Upper lobe of left lung (tissue), 6 donors: ENCODE results near the gene GALNT2. TPM values are rescaled to one million over a fixed set of nuclear protein-coding genes. Genes with fewer than 3 reads are reported as not detected.
A peak's percentile ranks its signal among the peaks of the same experiment; 100 is the strongest.

Experiments used
- ATAC-seq, 2 donors: fragments of 200-7000 bp; cut with Tn5 transposase; one replicate each; pipeline ENCODE4 v1.9.1; 2022; ENCODE audit warnings: mild to moderate bottlenecking in 2 of 2, moderate library complexity in 2 of 2; ENCODE audit not compliant: low FRiP score in 2 of 2
- DNase-seq, 2 donors: peaks; one replicate each; pipeline ENCODE4 v3.0.0-alpha.2; 2019 to 2020
- H3K27ac ChIP-seq, 4 donors: fragments of 200-600 bp; sonication (generic); one replicate each; pipeline ENCODE4 v1.5.1; 2016 to 2019
- H3K27me3 ChIP-seq, 4 donors: fragments of 200-600 bp; sonication (generic); one replicate each; pipeline ENCODE4 v1.5.1; 2017 to 2019
- H3K36me3 ChIP-seq, 4 donors: fragments of 200-600 bp; sonication (generic); one replicate each; pipeline ENCODE4 v1.5.1; 2016 to 2019
- H3K4me1 ChIP-seq, 4 donors: fragments of 200-600 bp; sonication (generic); one replicate each; pipeline ENCODE4 v1.5.1; 2018 to 2019
- H3K4me3 ChIP-seq, 4 donors: fragments of 200-600 bp; sonication (generic); one replicate each; pipeline ENCODE4 v1.5.1; 2017 to 2019; ENCODE audit warnings: mild to moderate bottlenecking in 2 of 4, moderate library complexity in 1 of 4
- H3K9me3 ChIP-seq, 4 donors: fragments of 200-600 bp; sonication (generic); one replicate each; pipeline ENCODE4 v1.5.1; 2018 to 2019
- EP300 ChIP-seq, 4 donors: sonication (generic); formaldehyde crosslinking; IDR thresholded peaks; one replicate each; pipeline ENCODE4 v1.5.1; 2017; ENCODE audit warnings: antibody characterized with exemption in 4 of 4, control low read depth in 2 of 4
- POLR2A ChIP-seq, 4 donors: fragments of 450-650 bp; IDR thresholded peaks; one replicate each; pipeline ENCODE4 v1.5.1; 2016 to 2017; ENCODE audit warnings: antibody characterized with exemption in 4 of 4, mild to moderate bottlenecking in 2 of 4
- POLR2AphosphoS5 ChIP-seq, 2 donors: sonication (generic); formaldehyde crosslinking; IDR thresholded peaks; one replicate each; pipeline ENCODE4 v1.5.1; 2017; ENCODE audit warnings: antibody characterized with exemption in 2 of 2
- WGBS, 2 donors: methylation state at CpG; one replicate each; pipeline ENCODE4 v1.1.5; 2017 to 2018; 5-methylcytosine and 5-hydroxymethylcytosine counted together
- total RNA-seq, 6 donors: library from RNA; depleted of rRNA in 4 of 6; stranded (reverse); fragments of >200 nt in 4 of 6; gene quantifications; one replicate each; pipeline versions ENCODE4 v1.1.0 to v1.2.1, GENCODE V29; 2016 to 2021
- TF ChIP-seq, protein P1 (sequence below), 6 experiments: fragments of 450-650 bp in 4 of 6; fragments of 200-600 bp in 2 of 6; sonication (generic) in 2 of 6; IDR thresholded peaks; one replicate each; pipeline ENCODE4 v1.5.1; 2016 to 2019; ENCODE audit warnings: antibody characterized with exemption in 6 of 6
- donor health status: DM: no; HTN: no; CAD: no; lungs with moderate emphysema.
- donor health status: DM: no; HTN: yes; CAD: no; lungs with severe emphysema.

GALNT2 gene
- total RNA-seq, 6 donors from 2014 or later, result 51.3 to 62.3 (median 56.2) TPM

DNA sequence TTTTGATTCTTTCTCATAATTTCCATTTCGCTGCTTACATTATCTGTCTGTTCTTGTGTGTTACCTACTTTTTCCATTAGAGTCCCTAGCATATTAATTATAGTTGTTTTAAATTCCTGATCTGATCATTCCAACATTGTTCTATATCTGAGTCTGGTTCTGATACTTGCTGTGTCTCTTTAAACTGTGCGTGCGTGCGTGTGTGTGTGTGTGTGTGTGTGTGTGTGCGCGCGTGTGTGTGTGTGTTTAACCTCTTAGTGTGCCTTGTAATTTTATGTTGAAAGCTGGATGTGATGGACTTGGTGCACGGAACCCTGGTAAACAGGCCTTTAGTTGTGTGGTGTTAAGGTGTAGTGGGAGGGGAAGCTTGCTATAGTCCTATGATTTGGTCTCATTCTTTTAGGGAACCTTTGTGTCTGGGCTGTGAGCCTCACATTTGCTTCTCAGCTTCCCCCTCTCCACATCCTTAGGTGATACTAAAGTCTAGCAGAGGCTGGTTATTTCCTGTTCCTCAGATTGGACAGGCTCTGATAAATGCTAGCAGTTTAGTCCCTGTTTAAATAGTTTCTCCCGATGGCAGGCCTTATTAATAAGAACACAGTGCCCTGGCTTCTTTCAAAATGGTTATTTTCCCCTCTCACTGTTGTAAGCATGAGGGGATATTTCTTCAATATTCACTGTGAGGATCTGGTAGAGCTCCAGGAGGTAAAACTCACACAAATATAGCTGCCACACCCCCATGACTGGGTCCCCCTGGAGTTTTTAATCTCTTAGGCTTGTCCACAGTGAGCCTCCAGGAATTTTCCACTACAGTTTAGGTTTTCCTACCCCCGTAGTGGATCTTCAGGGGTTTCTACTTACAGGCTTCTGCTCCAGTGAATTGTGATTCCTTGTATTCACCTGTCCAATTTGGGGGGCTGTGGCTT, 118.3 kb downstream of the GALNT2 start:
- Histone ChIP-seq H3K27me3 (no peaks in the 10 kb centered on the region), H3K36me3 (no peaks in the 10 kb centered on the region), H3K4me3 (peak overlapping the region in 2 of 4 donors; percentile 2 to 12), H3K27ac (peak overlapping the region; percentile 65 to 84 (median 70)), H3K9me3 (no peaks in the 10 kb centered on the region), H3K4me1 (peaks cover 19 to 37% (median 30%) of the 10 kb centered on the region in 4 donors)
- ATAC-seq, result peak; percentile 37 to 54
- TF ChIP-seq POLR2AphosphoS5 (IDR thresholded peaks at IDR 0.05), result no peak
- TF ChIP-seq, protein P1, sequence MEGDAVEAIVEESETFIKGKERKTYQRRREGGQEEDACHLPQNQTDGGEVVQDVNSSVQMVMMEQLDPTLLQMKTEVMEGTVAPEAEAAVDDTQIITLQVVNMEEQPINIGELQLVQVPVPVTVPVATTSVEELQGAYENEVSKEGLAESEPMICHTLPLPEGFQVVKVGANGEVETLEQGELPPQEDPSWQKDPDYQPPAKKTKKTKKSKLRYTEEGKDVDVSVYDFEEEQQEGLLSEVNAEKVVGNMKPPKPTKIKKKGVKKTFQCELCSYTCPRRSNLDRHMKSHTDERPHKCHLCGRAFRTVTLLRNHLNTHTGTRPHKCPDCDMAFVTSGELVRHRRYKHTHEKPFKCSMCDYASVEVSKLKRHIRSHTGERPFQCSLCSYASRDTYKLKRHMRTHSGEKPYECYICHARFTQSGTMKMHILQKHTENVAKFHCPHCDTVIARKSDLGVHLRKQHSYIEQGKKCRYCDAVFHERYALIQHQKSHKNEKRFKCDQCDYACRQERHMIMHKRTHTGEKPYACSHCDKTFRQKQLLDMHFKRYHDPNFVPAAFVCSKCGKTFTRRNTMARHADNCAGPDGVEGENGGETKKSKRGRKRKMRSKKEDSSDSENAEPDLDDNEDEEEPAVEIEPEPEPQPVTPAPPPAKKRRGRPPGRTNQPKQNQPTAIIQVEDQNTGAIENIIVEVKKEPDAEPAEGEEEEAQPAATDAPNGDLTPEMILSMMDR (IDR thresholded peaks at IDR 0.05), result no peak
- TF ChIP-seq EP300 (IDR thresholded peaks at IDR 0.05), result no peak
- no peak for TF ChIP-seq POLR2A (IDR thresholded peaks at IDR 0.05)
- 52 to 55% methylated on average over 10 of the region's 10 CpGs for WGBS, 2 donors
- DNase-seq, result no peak

DNA sequence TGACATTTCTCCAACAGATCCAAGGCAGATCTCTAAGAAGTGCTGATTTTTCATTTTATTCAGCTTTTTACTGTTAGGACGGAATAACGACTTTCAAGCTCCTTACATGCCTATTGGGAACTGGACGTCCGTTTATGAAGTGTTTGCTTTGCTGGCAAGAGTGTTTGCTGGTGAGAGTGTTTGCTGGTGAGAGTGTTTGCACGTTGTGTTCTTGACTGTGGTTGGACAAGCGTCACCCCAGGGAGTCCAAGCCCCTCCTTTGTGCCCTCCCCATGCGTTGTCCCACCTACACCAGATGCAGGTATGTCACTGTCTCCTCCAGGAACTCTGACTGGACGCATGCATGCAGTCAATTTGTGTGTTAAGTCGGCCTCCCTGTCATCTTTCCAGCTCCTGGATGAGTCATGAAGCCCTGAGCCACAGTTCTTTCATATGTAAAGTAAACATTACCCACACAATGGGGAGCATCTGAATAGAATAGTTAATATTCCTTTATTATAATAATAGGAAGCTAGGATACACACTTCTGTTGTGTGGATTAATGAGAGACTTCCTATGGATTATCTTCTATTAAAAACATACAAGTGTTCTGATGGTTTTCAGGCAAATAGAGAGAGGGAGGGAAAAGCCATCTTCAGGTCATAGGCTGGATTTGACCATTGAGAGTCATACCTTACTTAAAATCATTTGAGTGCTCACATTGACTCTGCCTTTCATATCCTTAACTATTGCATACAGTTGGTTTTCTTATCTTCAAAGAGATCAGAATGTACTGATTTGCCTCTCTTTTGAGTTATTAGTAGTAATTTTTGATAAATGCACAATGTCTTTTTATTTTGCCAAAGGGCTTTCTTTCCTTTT, 119.2 kb downstream of the GALNT2 start:
- ATAC-seq (peak; percentile 74 to 97), DNase-seq (peak in 1 of 2 donors; percentile 93)
- H3K36me3 ChIP-seq, result no peaks in the 10 kb centered on the region
- TF ChIP-seq POLR2AphosphoS5 (IDR thresholded peaks at IDR 0.05) (peak; percentile 41 to 80), POLR2A (IDR thresholded peaks at IDR 0.05) (peak in 1 of 4 donors; percentile 72), EP300 (IDR thresholded peaks at IDR 0.05) (peak in 2 of 4 donors; percentile 93 to 94)
- TF ChIP-seq, protein P1 (IDR thresholded peaks at IDR 0.05), result no peak
- H3K4me1 ChIP-seq, result peaks cover 24 to 46% (median 38%) of the 10 kb centered on the region in 4 donors
- 30 to 45% methylated on average over 9 of the region's 9 CpGs for WGBS, 2 donors
- H3K27ac ChIP-seq, result peak overlapping the region; percentile 65 to 84 (median 70)
- H3K4me3 ChIP-seq, result peak overlapping the region in 2 of 4 donors; percentile 2 to 12
- no peaks in the 10 kb centered on the region for H3K9me3 ChIP-seq
- no peaks in the 10 kb centered on the region for H3K27me3 ChIP-seq

DNA sequence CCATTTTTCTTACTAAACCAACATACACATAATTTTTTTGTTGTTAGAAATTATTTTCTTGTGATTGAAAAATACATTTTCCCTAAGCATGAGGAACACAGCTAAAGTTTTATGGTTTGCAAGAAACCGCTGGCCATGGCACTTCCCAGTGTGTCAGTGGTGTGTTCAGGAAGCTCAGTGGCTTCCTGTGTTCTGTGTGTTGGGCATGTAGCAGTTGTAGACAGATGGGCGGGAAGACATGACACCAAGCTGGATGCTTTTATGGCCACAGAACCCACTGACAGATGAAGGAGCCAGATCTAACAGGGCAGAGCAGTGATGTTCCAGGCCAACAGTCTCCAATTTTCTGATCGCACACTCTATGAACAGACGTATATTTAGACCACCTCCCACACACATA, 119.8 kb downstream of the GALNT2 start:
- Histone ChIP-seq H3K27me3 (no peaks in the 10 kb centered on the region), H3K27ac (peak overlapping the region; percentile 5 to 84 (median 64)), H3K9me3 (no peaks in the 10 kb centered on the region), H3K36me3 (no peaks in the 10 kb centered on the region), H3K4me1 (peaks cover 30 to 52% (median 44%) of the 10 kb centered on the region in 4 donors), H3K4me3 (no peak overlapping the region)
- ATAC-seq (no peak), DNase-seq (peak in 1 of 2 donors; percentile 55)
- 66 to 69% methylated on average over 4 of the region's 4 CpGs for WGBS, 2 donors
- TF ChIP-seq POLR2A (IDR thresholded peaks at IDR 0.05) (no peak), EP300 (IDR thresholded peaks at IDR 0.05) (no peak), POLR2AphosphoS5 (IDR thresholded peaks at IDR 0.05) (peak in 1 of 2 donors; percentile 9)
- TF ChIP-seq, protein P1 (IDR thresholded peaks at IDR 0.05), result no peak

DNA sequence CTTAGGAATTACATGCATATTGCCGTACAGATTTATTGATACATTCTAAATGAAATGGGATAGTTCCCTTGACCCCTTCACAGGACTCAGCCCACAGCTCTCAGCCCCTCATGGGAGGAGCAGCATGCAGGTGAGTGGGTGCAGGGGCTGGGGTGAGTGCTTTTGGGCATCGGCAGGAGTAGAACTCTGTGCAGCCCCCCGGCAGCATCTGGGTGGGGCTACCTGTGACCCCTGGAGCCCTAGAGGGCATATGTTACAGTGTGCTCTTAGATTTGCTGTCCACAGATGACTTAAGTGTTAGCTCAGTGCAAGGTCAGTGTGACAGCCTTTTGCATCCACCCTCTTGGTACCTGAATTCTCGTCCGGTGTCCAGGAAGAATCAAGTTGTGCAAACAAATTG, 120.3 kb downstream of the GALNT2 start:
- Histone ChIP-seq H3K27ac (peak overlapping the region in 3 of 4 donors; percentile 5 to 84 (median 74)), H3K4me1 (peaks cover 32 to 55% (median 45%) of the 10 kb centered on the region in 4 donors), H3K9me3 (no peaks in the 10 kb centered on the region), H3K4me3 (no peak overlapping the region), H3K36me3 (no peaks in the 10 kb centered on the region), H3K27me3 (no peaks in the 10 kb centered on the region)
- DNase-seq (no peak), ATAC-seq (no peak)
- TF ChIP-seq, protein P1 (IDR thresholded peaks at IDR 0.05), result no peak
- WGBS, 2 donors, result 82 to 90% methylated on average over 4 to 5 of the region's 5 CpGs
